ENCODE measurements around the gene DKK1. TPM values are rescaled to one million over a fixed set of nuclear protein-coding genes. Genes with fewer than 3 reads are reported as not detected.

The DKK1 gene
- total and polyA plus RNA-seq, 2 of the 13 experiments (the other 11 are each of a cell fraction or from before 2014, with no cell fraction given) = 123 to 262 TPM

DNA sequence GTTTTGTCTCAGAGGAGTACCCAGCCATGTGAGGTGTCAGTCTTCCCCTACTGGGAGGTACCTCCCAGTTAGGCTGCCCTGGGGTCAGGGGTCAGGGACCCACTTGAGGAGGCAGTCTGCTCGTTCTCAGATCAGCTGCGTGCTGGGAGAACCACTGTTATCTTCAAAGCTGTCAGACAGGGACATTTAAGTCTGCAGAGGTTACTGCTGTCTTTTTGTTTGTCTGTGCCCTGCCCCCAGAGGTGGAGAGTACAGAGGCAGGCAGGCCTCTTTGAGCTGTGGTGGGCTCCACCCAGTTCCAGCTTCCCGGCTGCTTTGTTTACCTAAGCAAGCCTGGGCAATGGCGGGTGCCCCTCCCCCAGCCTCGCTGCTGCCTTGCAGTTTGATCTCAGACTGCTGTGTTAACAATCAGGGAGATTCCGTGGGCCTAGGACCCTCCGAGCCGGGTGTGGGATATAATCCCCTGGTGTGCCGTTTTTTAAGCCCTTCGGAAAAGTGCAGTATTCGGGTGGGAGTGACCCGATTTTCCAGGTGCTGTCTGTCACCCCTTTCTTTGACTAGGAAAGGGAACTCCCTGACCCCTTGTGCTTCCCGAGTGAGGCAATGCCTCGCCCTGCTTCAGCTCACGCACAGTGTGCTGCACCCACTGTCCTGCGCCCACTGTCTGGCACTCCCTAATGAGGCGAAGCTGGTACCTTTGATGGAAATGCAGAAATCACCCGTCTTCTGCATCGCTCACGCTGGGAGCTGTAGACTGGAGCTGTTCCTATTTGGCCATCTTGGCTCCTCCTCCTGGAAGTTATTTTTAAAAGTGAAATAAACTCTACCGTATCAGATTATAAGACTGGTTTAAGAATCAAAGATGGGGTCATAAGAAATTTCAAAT lies 51.7 kb downstream of the DKK1 start (continued):
- TF ChIP-seq, protein P1, sequence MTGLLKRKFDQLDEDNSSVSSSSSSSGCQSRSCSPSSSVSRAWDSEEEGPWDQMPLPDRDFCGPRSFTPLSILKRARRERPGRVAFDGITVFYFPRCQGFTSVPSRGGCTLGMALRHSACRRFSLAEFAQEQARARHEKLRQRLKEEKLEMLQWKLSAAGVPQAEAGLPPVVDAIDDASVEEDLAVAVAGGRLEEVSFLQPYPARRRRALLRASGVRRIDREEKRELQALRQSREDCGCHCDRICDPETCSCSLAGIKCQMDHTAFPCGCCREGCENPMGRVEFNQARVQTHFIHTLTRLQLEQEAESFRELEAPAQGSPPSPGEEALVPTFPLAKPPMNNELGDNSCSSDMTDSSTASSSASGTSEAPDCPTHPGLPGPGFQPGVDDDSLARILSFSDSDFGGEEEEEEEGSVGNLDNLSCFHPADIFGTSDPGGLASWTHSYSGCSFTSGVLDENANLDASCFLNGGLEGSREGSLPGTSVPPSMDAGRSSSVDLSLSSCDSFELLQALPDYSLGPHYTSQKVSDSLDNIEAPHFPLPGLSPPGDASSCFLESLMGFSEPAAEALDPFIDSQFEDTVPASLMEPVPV (CRISPR knock-in tag; IDR thresholded peaks at IDR 0.05) = peak; percentile 69; the same call in 1 of the 2 replicates
- TF ChIP-seq, protein P2, sequence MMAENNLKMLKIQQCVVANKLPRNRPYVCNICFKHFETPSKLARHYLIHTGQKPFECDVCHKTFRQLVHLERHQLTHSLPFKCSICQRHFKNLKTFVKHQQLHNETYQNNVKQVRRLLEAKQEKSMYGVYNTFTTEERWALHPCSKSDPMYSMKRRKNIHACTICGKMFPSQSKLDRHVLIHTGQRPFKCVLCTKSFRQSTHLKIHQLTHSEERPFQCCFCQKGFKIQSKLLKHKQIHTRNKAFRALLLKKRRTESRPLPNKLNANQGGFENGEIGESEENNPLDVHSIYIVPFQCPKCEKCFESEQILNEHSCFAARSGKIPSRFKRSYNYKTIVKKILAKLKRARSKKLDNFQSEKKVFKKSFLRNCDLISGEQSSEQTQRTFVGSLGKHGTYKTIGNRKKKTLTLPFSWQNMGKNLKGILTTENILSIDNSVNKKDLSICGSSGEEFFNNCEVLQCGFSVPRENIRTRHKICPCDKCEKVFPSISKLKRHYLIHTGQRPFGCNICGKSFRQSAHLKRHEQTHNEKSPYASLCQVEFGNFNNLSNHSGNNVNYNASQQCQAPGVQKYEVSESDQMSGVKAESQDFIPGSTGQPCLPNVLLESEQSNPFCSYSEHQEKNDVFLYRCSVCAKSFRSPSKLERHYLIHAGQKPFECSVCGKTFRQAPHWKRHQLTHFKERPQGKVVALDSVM (CRISPR knock-in tag; IDR thresholded peaks at IDR 0.05) = 0 out of 2 replicates have a peak, but pooled peaks have one; percentile 15
- TF ChIP-seq, protein P3, sequence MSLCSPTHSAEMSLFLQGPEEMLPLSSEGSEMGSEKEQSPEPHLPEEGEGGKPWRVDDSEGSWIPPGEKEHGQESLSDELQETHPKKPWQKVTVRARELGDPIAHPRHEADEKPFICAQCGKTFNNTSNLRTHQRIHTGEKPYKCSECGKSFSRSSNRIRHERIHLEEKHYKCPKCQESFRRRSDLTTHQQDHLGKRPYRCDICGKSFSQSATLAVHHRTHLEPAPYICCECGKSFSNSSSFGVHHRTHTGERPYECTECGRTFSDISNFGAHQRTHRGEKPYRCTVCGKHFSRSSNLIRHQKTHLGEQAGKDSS (CRISPR knock-in tag; IDR thresholded peaks at IDR 0.05; ENCODE audit: borderline replicate concordance, low read depth) = peak; percentile 46; the same call in 1 of the 2 replicates
- TF ChIP-seq SPEN (CRISPR knock-in tag; IDR thresholded peaks at IDR 0.05; ENCODE audit: low read depth) (0 out of 2 replicates have a peak, but pooled peaks have one; percentile 42), NCOA2 (CRISPR knock-in tag; IDR thresholded peaks at IDR 0.05) (peak; percentile 87), GATA4 (IDR thresholded peaks at IDR 0.05; ENCODE audit: borderline replicate concordance, low read depth) (0 out of 2 replicates have a peak, but pooled peaks have one; percentile 62), RXRA (CRISPR knock-in tag; IDR thresholded peaks at IDR 0.05) (peak; percentile 89), NR2C2 (CRISPR knock-in tag; IDR thresholded peaks at IDR 0.05; ENCODE audit: borderline replicate concordance) (peak; percentile 83), SATB2 (CRISPR knock-in tag; IDR thresholded peaks at IDR 0.05) (peak; percentile 82; the same call in 1 of the 2 replicates), SKI (IDR thresholded peaks at IDR 0.05; ENCODE audit: partially characterized antibody) (peak; percentile 40), ZNF788 (CRISPR knock-in tag; IDR thresholded peaks at IDR 0.05; ENCODE audit: borderline replicate concordance) (peak; percentile 90; the same call in 1 of the 2 replicates), ZNF343 (CRISPR knock-in tag; IDR thresholded peaks at IDR 0.05) (0 out of 2 replicates have a peak, but pooled peaks have one; percentile 52), SAP130 (CRISPR knock-in tag; IDR thresholded peaks at IDR 0.05; ENCODE audit: low read depth) (peak; percentile 67; the same call in 1 of the 2 replicates), SOX5 (CRISPR knock-in tag; IDR thresholded peaks at IDR 0.05; ENCODE audit: borderline replicate concordance) (peak; percentile 84; the same call in 1 of the 2 replicates)
- TF ChIP-seq, protein P4, sequence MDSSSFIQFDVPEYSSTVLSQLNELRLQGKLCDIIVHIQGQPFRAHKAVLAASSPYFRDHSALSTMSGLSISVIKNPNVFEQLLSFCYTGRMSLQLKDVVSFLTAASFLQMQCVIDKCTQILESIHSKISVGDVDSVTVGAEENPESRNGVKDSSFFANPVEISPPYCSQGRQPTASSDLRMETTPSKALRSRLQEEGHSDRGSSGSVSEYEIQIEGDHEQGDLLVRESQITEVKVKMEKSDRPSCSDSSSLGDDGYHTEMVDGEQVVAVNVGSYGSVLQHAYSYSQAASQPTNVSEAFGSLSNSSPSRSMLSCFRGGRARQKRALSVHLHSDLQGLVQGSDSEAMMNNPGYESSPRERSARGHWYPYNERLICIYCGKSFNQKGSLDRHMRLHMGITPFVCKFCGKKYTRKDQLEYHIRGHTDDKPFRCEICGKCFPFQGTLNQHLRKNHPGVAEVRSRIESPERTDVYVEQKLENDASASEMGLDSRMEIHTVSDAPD (CRISPR knock-in tag; IDR thresholded peaks at IDR 0.05) = peak; percentile 74
- TF ChIP-seq, protein P5, sequence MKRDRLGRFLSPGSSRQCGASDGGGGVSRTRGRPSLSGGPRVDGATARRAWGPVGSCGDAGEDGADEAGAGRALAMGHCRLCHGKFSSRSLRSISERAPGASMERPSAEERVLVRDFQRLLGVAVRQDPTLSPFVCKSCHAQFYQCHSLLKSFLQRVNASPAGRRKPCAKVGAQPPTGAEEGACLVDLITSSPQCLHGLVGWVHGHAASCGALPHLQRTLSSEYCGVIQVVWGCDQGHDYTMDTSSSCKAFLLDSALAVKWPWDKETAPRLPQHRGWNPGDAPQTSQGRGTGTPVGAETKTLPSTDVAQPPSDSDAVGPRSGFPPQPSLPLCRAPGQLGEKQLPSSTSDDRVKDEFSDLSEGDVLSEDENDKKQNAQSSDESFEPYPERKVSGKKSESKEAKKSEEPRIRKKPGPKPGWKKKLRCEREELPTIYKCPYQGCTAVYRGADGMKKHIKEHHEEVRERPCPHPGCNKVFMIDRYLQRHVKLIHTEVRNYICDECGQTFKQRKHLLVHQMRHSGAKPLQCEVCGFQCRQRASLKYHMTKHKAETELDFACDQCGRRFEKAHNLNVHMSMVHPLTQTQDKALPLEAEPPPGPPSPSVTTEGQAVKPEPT (CRISPR knock-in tag; IDR thresholded peaks at IDR 0.05; ENCODE audit: low read depth) = 0 out of 2 replicates have a peak, but pooled peaks have one; percentile 22
- TF ChIP-seq, protein P6, sequence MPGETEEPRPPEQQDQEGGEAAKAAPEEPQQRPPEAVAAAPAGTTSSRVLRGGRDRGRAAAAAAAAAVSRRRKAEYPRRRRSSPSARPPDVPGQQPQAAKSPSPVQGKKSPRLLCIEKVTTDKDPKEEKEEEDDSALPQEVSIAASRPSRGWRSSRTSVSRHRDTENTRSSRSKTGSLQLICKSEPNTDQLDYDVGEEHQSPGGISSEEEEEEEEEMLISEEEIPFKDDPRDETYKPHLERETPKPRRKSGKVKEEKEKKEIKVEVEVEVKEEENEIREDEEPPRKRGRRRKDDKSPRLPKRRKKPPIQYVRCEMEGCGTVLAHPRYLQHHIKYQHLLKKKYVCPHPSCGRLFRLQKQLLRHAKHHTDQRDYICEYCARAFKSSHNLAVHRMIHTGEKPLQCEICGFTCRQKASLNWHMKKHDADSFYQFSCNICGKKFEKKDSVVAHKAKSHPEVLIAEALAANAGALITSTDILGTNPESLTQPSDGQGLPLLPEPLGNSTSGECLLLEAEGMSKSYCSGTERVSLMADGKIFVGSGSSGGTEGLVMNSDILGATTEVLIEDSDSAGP (CRISPR knock-in tag; IDR thresholded peaks at IDR 0.05; ENCODE audit: borderline replicate concordance) = peak; percentile 62

All from HepG2 (cell line).